A549 (cell line): ENCODE results near the gene SAMD8.

ENCODE experiments used
- CTCF ChIP-seq: fragments of >200 bp; sonication (Bioruptor Twin); formaldehyde crosslinking; IDR thresholded peaks from 3 replicates; pipeline ENCODE4 v1.5.1; 2016
- EP300 ChIP-seq, 2 experiments: fragments of >200 bp; sonication (Bioruptor Twin); formaldehyde crosslinking; IDR thresholded peaks; 2 replicates in 1 of 2; 3 replicates in 1 of 2; pipeline ENCODE4 v1.6.1; 2016 to 2017
- FOSL2 ChIP-seq, 2 experiments: fragments of 450-650 bp in 1 of 2; fragments of >200 bp in 1 of 2; sonication (Bioruptor Twin) in 1 of 2; formaldehyde crosslinking; IDR thresholded peaks; 2 replicates each; pipeline versions ENCODE4 v1.5.0 to v1.6.1; 2016 to 2020; ENCODE audit warnings: mild to moderate bottlenecking in 1 of 2, moderate library complexity in 1 of 2
- JUNB ChIP-seq: fragments of >200 bp; sonication (Bioruptor Twin); formaldehyde crosslinking; IDR thresholded peaks from 2 replicates; pipeline ENCODE4 v1.6.1; 2016
- MAFK ChIP-seq: fragments of 450-650 bp; IDR thresholded peaks from 2 replicates; pipeline ENCODE4 v1.6.1; 2014; ENCODE audit not compliant: partially characterized antibody
- POLR2A ChIP-seq: IDR thresholded peaks from 2 replicates; pipeline ENCODE4 v1.6.1; 2012; ENCODE audit warnings: mild to moderate bottlenecking, low read length
- SREBF2 ChIP-seq: fragments of 450-650 bp; IDR thresholded peaks from 2 replicates; pipeline ENCODE4 v1.6.1; 2014; ENCODE audit warnings: mild to moderate bottlenecking, moderate library complexity
- USF2 ChIP-seq: fragments of 450-650 bp; IDR thresholded peaks from 2 replicates; pipeline ENCODE4 v1.6.1; 2014; ENCODE audit warnings: antibody characterized with exemption
- ZSCAN20 ChIP-seq: fragments of 250-450 bp; sonication (Bioruptor Pico); IDR thresholded peaks from 2 replicates; pipeline ENCODE4 v1.8.0; 2022; ENCODE audit warnings: mild to moderate bottlenecking, moderate library complexity

- TF ChIP-seq FOSL2 (IDR thresholded peaks at IDR 0.05) (no peak), FOSL2 (CRISPR knock-in tag; IDR thresholded peaks at IDR 0.05) (no peak), MAFK (no peak), CTCF (no peak), ZSCAN20 (CRISPR knock-in tag) (no peak), JUNB (no peak), SREBF2 (no peak), POLR2A (no peak), USF2 (no peak), EP300 (IDR thresholded peaks at IDR 0.05) (no peak)
Observed at GRCh38 chr10:75084834-75085384, 26.5 kb upstream of the SAMD8 start.
